A549 (cell line): Measurements from ENCODE around the gene COL13A1. TPM values are rescaled to one million over a fixed set of nuclear protein-coding genes. Genes with fewer than 3 reads are reported as not detected.

ENCODE experiments used
- ATAC-seq, 2 experiments: fragments of 200-7000 bp in 1 of 2; fragments of >200 bp in 1 of 2; cut with Nextera tagmentation in 1 of 2; cut with Tn5 transposase in 1 of 2; 3 replicates each; pipeline versions ENCODE4 v1.8.0 to v1.9.1; 2018 to 2020; ENCODE audit warnings: mild to moderate bottlenecking in 1 of 2, moderate library complexity in 1 of 2
- CTCF ChIA-PET: fragments of 300-600 bp; sonication (Branson Sonifier 250); formaldehyde crosslinking; extraction: SDS; loops from one replicate; lab custom pipeline; 2021; ENCODE audit warnings: antibody characterized with exemption, inconsistent platforms; lab: Yijun Ruan, JAX
- POLR2A ChIA-PET: fragments of 350-600 bp; formaldehyde crosslinking; extraction: SDS; loops from one replicate; lab custom pipeline; 2021; ENCODE audit warnings: antibody characterized with exemption, inconsistent platforms; lab: Yijun Ruan, JAX
- DNase-seq, 2 experiments: peaks; one replicate each; pipeline versions ENCODE4 v3.0.0 to v3.0.0-alpha.2; 2011 to 2016; ENCODE audit warnings: low read depth in 1 of 2, low spot score in 1 of 2
- FAIRE-seq: peaks from 2 replicates; lab custom pipeline; 2011; peaks lifted over from hg19 to GRCh38; lab: Jason Lieb, UNC
- H3K27ac ChIP-seq, 2 experiments: fragments of >200 bp; sonication (Bioruptor Twin); formaldehyde crosslinking; 3 replicates each; pipeline ENCODE4 v1.5.1; 2016 to 2017
- H3K4me1 ChIP-seq: fragments of >200 bp; sonication (Bioruptor Twin); formaldehyde crosslinking; 3 replicates; pipeline ENCODE4 v1.6.1; 2016
- H3K4me2 ChIP-seq: fragments of >200 bp; sonication (Bioruptor Twin); formaldehyde crosslinking; 3 replicates; pipeline ENCODE4 v1.6.1; 2016
- H3K4me3 ChIP-seq: fragments of >200 bp; sonication (Bioruptor Twin); formaldehyde crosslinking; 3 replicates; pipeline ENCODE4 v1.5.1; 2016
- H3K9me3 ChIP-seq: fragments of >200 bp; sonication (Bioruptor Twin); formaldehyde crosslinking; 3 replicates; pipeline ENCODE4 v1.6.1; 2016
- ATOH8 ChIP-seq: fragments of 250-450 bp; sonication (Bioruptor Pico); IDR thresholded peaks from 2 replicates; pipeline ENCODE4 v1.5.0; 2020; ENCODE audit warnings: low read depth, mild to moderate bottlenecking, moderate library complexity
- CBX2 ChIP-seq: fragments of 200-600 bp; sonication (generic); IDR thresholded peaks from 2 replicates; pipeline ENCODE4 v1.6.1; 2016; ENCODE audit warnings: low read depth, mild to moderate bottlenecking, borderline replicate concordance
- CEBPB ChIP-seq, 2 experiments: fragments of >200 bp in 1 of 2; sonication (Bioruptor Twin) in 1 of 2; formaldehyde crosslinking in 1 of 2; IDR thresholded peaks; 2 replicates each; pipeline ENCODE4 v1.6.1; 2012 to 2016
- EHF ChIP-seq: fragments of 250-450 bp; sonication (Bioruptor Pico); IDR thresholded peaks from 2 replicates; pipeline ENCODE4 v1.5.0; 2020; ENCODE audit warnings: mild to moderate bottlenecking
- EHMT2 ChIP-seq: fragments of 200-600 bp; sonication (generic); IDR thresholded peaks from 2 replicates; pipeline ENCODE4 v1.6.1; 2016; ENCODE audit warnings: antibody characterized with exemption, low read depth, mild to moderate bottlenecking, moderate library complexity
- ELK1 ChIP-seq: fragments of 150-350 bp; IDR thresholded peaks from 2 replicates; pipeline ENCODE4 v1.6.1; 2014; ENCODE audit warnings: low read depth, mild to moderate bottlenecking, low read length
- EP300 ChIP-seq, 2 experiments: fragments of >200 bp; sonication (Bioruptor Twin); formaldehyde crosslinking; IDR thresholded peaks; 2 replicates in 1 of 2; 3 replicates in 1 of 2; pipeline ENCODE4 v1.6.1; 2016 to 2017
- FOSB ChIP-seq: fragments of 250-450 bp; sonication (Bioruptor Pico); IDR thresholded peaks from 2 replicates; pipeline ENCODE4 v1.5.0; 2020; ENCODE audit warnings: mild to moderate bottlenecking, moderate library complexity
- FOSL2 ChIP-seq, 2 experiments: fragments of 450-650 bp in 1 of 2; fragments of >200 bp in 1 of 2; sonication (Bioruptor Twin) in 1 of 2; formaldehyde crosslinking; IDR thresholded peaks; 2 replicates each; pipeline versions ENCODE4 v1.5.0 to v1.6.1; 2016 to 2020; ENCODE audit warnings: mild to moderate bottlenecking in 1 of 2, moderate library complexity in 1 of 2
- HEYL ChIP-seq: fragments of 250-450 bp; sonication (Bioruptor Pico); IDR thresholded peaks from 2 replicates; pipeline ENCODE4 v1.8.0; 2021; ENCODE audit warnings: mild to moderate bottlenecking, moderate library complexity
- HOXB5 ChIP-seq: fragments of 250-450 bp; sonication (Bioruptor Pico); IDR thresholded peaks from 2 replicates; pipeline ENCODE4 v1.5.0; 2020; ENCODE audit warnings: mild to moderate bottlenecking, moderate library complexity
- MAZ ChIP-seq: fragments of 150-350 bp; IDR thresholded peaks from 2 replicates; pipeline ENCODE4 v1.6.1; 2014; ENCODE audit warnings: antibody characterized with exemption, low read depth, low read length, borderline replicate concordance
- MYC ChIP-seq: IDR thresholded peaks from 2 replicates; pipeline ENCODE4 v1.6.1; 2012; ENCODE audit warnings: mild to moderate bottlenecking, inconsistent platforms, low read length, improper control_type of control experiment, borderline replicate concordance
- PHF8 ChIP-seq: fragments of 200-600 bp; sonication (generic); IDR thresholded peaks from 2 replicates; pipeline ENCODE4 v1.6.1; 2016; ENCODE audit warnings: low read depth, mild to moderate bottlenecking, antibody characterized with exemption, moderate library complexity, borderline replicate concordance
- RARB ChIP-seq: fragments of 250-450 bp; sonication (Bioruptor Pico); IDR thresholded peaks from 2 replicates; pipeline ENCODE4 v1.8.0; 2021; ENCODE audit warnings: mild to moderate bottlenecking, moderate library complexity
- RCOR1 ChIP-seq: fragments of 150-350 bp; IDR thresholded peaks from 2 replicates; pipeline ENCODE4 v1.6.1; 2014; ENCODE audit warnings: antibody characterized with exemption, low read length, low read depth
- REST ChIP-seq: fragments of 200-600 bp; sonication (generic); IDR thresholded peaks from 2 replicates; pipeline ENCODE4 v1.6.1; 2016; ENCODE audit warnings: antibody characterized with exemption, mild to moderate bottlenecking, moderate library complexity
- RFX5 ChIP-seq: fragments of 450-650 bp; IDR thresholded peaks from 2 replicates; pipeline ENCODE4 v1.7.1; 2014; ENCODE audit warnings: antibody characterized with exemption, mild to moderate bottlenecking, moderate library complexity
- SMC3 ChIP-seq: fragments of >200 bp; sonication (Bioruptor Twin); formaldehyde crosslinking; IDR thresholded peaks from 3 replicates; pipeline ENCODE4 v1.6.1; 2018; ENCODE audit warnings: inconsistent platforms
- TFCP2L1 ChIP-seq: fragments of 250-450 bp; sonication (Bioruptor Pico); IDR thresholded peaks from 2 replicates; pipeline ENCODE4 v1.5.0; 2021; ENCODE audit warnings: mild to moderate bottlenecking
- TP53 ChIP-seq: fragments of 250-450 bp; sonication (Bioruptor Pico); IDR thresholded peaks from 2 replicates; pipeline ENCODE4 v1.5.0; 2021; ENCODE audit warnings: mild to moderate bottlenecking, moderate library complexity
- ZC3H11A ChIP-seq: fragments of 450-650 bp; IDR thresholded peaks from 2 replicates; pipeline ENCODE4 v1.6.1; 2014; ENCODE audit warnings: antibody characterized with exemption, mild to moderate bottlenecking
- ZFP36 ChIP-seq: fragments of 450-650 bp; IDR thresholded peaks from 2 replicates; pipeline ENCODE4 v1.6.1; 2014; ENCODE audit warnings: borderline replicate concordance; ENCODE audit not compliant: partially characterized antibody
- WGBS: methylation state at CpG from one replicate; pipeline ENCODE4 v1.1.6; 2017; ENCODE audit errors: missing lambda C conversion rate; 5-methylcytosine and 5-hydroxymethylcytosine counted together
- polyA plus RNA-seq, 4 experiments: library from polyadenylated mRNA; depleted of rRNA in 3 of 4; stranded (reverse); fragments of >200 nt; fragmentation: RNase III in 1 of 4; extraction: RNeasy Plus Mini Kit Qiagen cat#74134 plus additional on column Dnase treatment in 1 of 4; gene quantifications; 2 replicates in 3 of 4; 3 replicates in 1 of 4; pipeline ENCODE4 v1.2.3, GENCODE V29; 2011 to 2017

COL13A1 gene
- polyA plus RNA-seq, 2 of the 4 experiments (the other 2 are of a cell fraction), result 0.08 to 0.27 TPM

DNA sequence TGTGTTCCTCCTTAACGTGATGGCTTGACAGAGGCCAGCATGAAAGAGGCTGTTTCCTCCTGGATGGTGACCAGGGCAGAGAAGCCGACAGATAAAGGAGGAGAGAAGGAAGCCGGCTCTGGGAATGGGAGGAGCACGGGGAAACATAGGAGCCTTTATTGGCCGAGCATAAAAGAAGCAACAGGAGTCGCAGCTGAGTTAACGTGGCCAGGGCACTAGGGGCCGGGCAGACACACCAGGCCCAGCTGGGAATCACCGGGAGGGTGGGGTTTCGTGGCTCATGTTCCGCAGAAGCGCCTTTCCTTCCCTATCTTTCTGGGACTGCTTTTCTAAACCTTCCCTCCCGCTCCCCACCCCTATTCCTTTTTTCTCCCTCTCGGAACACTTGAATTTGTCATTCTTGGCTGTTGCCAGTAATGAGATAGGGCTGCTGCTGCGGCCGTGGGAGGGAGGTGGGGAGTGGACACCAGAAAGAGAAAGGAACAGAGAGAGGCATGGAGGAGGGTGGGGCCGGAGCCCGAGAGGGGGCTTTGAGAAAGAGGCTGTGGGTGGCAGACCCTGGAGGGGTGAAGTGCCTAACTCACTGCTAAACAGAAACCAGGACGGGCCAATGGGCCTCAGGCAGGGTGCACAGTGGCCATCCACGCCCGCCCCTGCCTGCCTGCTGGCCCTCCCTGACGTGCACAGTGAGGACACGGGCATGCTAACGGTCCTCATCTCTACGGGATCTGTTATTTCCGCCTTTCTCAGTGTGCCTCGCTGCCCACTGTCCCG, 65.2 kb downstream of the COL13A1 start (continued):
- no peak for TF ChIP-seq ATOH8 (CRISPR knock-in tag)

- WGBS, result 79% methylated on average over 13 of the region's 13 CpGs
- Histone ChIP-seq H3K9me3 (no peaks in the 10 kb centered on the region), H3K27ac (peak overlapping the region in 1 of 2 experiments; percentile 69; a peak in 2 of 6 replicates), H3K4me3 (no peak overlapping the region), H3K4me2 (no peak overlapping the region), H3K4me1 (peaks cover 34% of the 10 kb centered on the region)
- FAIRE-seq (no peak), DNase-seq (no peak), ATAC-seq (no peak)
- TF ChIP-seq EHF, result no peak
- TF ChIP-seq MAZ, result no peak
- TF ChIP-seq CEBPB (IDR thresholded peaks at IDR 0.05), result no peak
- TF ChIP-seq HOXB5 (CRISPR knock-in tag), result no peak
- no peak for TF ChIP-seq RARB (CRISPR knock-in tag)
- no peak for TF ChIP-seq CBX2
- TF ChIP-seq EP300 (IDR thresholded peaks at IDR 0.05), result no peak
- ChIA-PET POLR2A (no interaction called here), CTCF (interaction anchor here (0.6 to 14.4 kb wide), 8 partner anchors 9 to 150 kb away, joined by 3 to 88 read pairs (median 3); no protein-coding TSS in a partner anchor)
Observed at GRCh38 chr10:69867699-69868558, 66.2 kb downstream of the COL13A1 start.

DNA sequence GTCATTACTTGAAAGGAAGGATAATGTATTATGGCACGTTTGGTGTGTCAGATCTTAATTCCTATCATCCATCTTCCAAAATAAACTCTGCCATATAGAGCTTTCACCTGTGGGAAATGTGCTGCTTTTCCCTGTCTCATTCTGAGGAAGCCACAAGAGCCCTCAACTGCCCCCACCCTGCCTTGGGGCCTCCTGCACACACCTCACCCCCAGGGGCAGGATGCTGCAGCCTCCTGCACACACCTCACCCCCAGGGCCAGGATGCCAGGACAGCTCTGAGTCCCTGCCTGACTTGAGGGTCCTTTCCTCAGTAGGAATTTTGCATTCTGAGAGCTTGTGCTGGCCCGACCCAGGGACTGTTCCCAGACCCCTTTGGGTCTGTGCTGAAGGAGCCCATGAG, 67.1 kb downstream of the COL13A1 start:
- DNase-seq (no peak), FAIRE-seq (no peak), ATAC-seq (no peak; a peak in 1 of 6 replicates)
- Histone ChIP-seq H3K9me3 (no peaks in the 10 kb centered on the region), H3K4me1 (peaks cover 26% of the 10 kb centered on the region), H3K27ac (peak overlapping the region in 1 of 2 experiments; percentile 69; a peak in 3 of 6 replicates), H3K4me3 (no peak overlapping the region), H3K4me2 (peak overlapping the region; percentile 17; the same call in 1 of the 3 replicates)
- WGBS, result 17% methylated on average over 1 of the region's 2 CpGs
- ChIA-PET CTCF (interaction anchor here (1.0 to 14.4 kb wide), 8 partner anchors 8 to 151 kb away, joined by 3 to 88 read pairs (median 3); no protein-coding TSS in a partner anchor), POLR2A (no interaction called here)
- TF ChIP-seq HEYL (CRISPR knock-in tag) (no peak), ATOH8 (CRISPR knock-in tag) (no peak), ZC3H11A (no peak), EHMT2 (no peak), FOSL2 (IDR thresholded peaks at IDR 0.05) (no peak), FOSL2 (CRISPR knock-in tag; IDR thresholded peaks at IDR 0.05) (no peak), CBX2 (no peak), ELK1 (no peak), FOSB (CRISPR knock-in tag) (no peak), TFCP2L1 (no peak), MYC (no peak), RFX5 (no peak), TP53 (CRISPR knock-in tag) (no peak), ZFP36 (no peak), REST (no peak), PHF8 (no peak), SMC3 (no peak), RCOR1 (no peak)
